ENCODE measurements around the gene GTSE1.

The GTSE1 gene

GRCh38 chr22:46363611-46364321 lies 67.1 kb downstream of the GTSE1 start:
- DNase-seq (ENCODE audit: low spot score) = peak; percentile 48

GRCh38 chr22:46364341-46365165 lies 67.9 kb downstream of the GTSE1 start:
- DNase-seq (ENCODE audit: low spot score) = peak; percentile 58

GRCh38 chr22:46365166-46365624 lies 68.5 kb downstream of the GTSE1 start:
- no peak for DNase-seq (ENCODE audit: low spot score)

- no peak for DNase-seq (ENCODE audit: low spot score)
These were observed 69.7 kb downstream of the GTSE1 start for GRCh38 chr22:46366327-46366731.

- no peak for DNase-seq (ENCODE audit: low spot score)
These were observed 70.4 kb downstream of the GTSE1 start for GRCh38 chr22:46366801-46367706.

- DNase-seq (ENCODE audit: low spot score) = peak; percentile 54
These were observed 71.1 kb downstream of the GTSE1 start for GRCh38 chr22:46367707-46368191.

GRCh38 chr22:46368422-46368821 lies 71.8 kb downstream of the GTSE1 start:
- DNase-seq (ENCODE audit: low spot score) = no peak

GRCh38 chr22:46368871-46369715 lies 72.4 kb downstream of the GTSE1 start:
- no peak for DNase-seq (ENCODE audit: low spot score)

- DNase-seq (ENCODE audit: low spot score) = no peak
These were observed 73.3 kb downstream of the GTSE1 start for GRCh38 chr22:46369716-46370583.

GRCh38 chr22:46370584-46371291 lies 74.1 kb downstream of the GTSE1 start:
- no peak for DNase-seq (ENCODE audit: low spot score)

GRCh38 chr22:46371623-46372226 lies 75.1 kb downstream of the GTSE1 start:
- DNase-seq (ENCODE audit: low spot score) = no peak

- DNase-seq (ENCODE audit: low spot score) = no peak
These were observed 76.0 kb downstream of the GTSE1 start for GRCh38 chr22:46372686-46373085.

- no peak for DNase-seq (ENCODE audit: low spot score)
These were observed 76.5 kb downstream of the GTSE1 start for GRCh38 chr22:46373159-46373558.

- no peak for DNase-seq (ENCODE audit: low spot score)
These were observed 77.4 kb downstream of the GTSE1 start for GRCh38 chr22:46373921-46374662.

- no peak for DNase-seq (ENCODE audit: low spot score)
These were observed 78.2 kb downstream of the GTSE1 start for GRCh38 chr22:46374663-46375474.

- DNase-seq (ENCODE audit: low spot score) = no peak
These were observed 79.4 kb downstream of the GTSE1 start for GRCh38 chr22:46376111-46376510.

Measured in SK-N-DZ (cell line).